Pancreas (tissue), 10 donors: ENCODE results near the gene GRIN2A. TPM values are rescaled to one million over a fixed set of nuclear protein-coding genes. Genes with fewer than 3 reads are reported as not detected.

Experiments
- ATAC-seq, 4 donors: fragments of 200-7000 bp; cut with Tn5 transposase; one replicate each; pipeline versions ENCODE4 v1.8.0 to v1.9.1; 2020; ENCODE audit warnings: mild to moderate bottlenecking in 4 of 4, moderate library complexity in 4 of 4
- DNase-seq, 6 donors: peaks; one replicate each; pipeline ENCODE4 v3.0.0-alpha.2; 2020
- FAIRE-seq: peaks from 2 replicates; lab custom pipeline; 2012; peaks lifted over from hg19 to GRCh38; lab: Jason Lieb, UNC
- H3K27ac ChIP-seq, 4 donors: fragments of 200-600 bp; sonication (generic); 1 replicate in 3 of 4; 2 replicates in 1 of 4; pipeline versions ENCODE4 v1.5.0 to v1.8.0; 2020
- H3K27me3 ChIP-seq, 4 donors: fragments of 200-600 bp; one replicate each; pipeline ENCODE4 v1.8.0; 2021
- H3K36me3 ChIP-seq, 3 donors: fragments of 200-600 bp; sonication (generic) in 1 of 3; one replicate each; pipeline versions ENCODE4 v1.5.0 to v1.8.0; 2020 to 2021
- H3K4me1 ChIP-seq, 3 donors: fragments of 200-600 bp; one replicate each; pipeline ENCODE4 v1.8.0; 2021
- H3K4me3 ChIP-seq, 4 donors: fragments of 200-600 bp; sonication (generic) in 2 of 4; one replicate each; pipeline versions ENCODE4 v1.5.0 to v1.8.0; 2020 to 2021
- H3K9me3 ChIP-seq, 4 donors: fragments of 200-600 bp; one replicate each; pipeline ENCODE4 v1.8.0; 2021
- WGBS, 2 donors: extraction: QIAGEN DNeasy Blood & Tissue Kit; methylation state at CpG; one replicate each; pipeline ENCODE4 v1.1.7; 2013; 5-methylcytosine and 5-hydroxymethylcytosine counted together
- intact Hi-C, 3 donors: fragments of 100-400 bp; cut with DNase I; formaldehyde crosslinking; loops; one replicate each; pipeline versions ENCODE4 v1.11.1 to v1.14.2; 2022
- polyA plus RNA-seq, 2 donors: library from polyadenylated mRNA; stranded (reverse); fragments of 200-250 nt; gene quantifications; one replicate each; pipeline ENCODE4 v1.2.3, GENCODE V29; 2013
- total RNA-seq, 6 donors: library from RNA; stranded (reverse); fragmentation: NEBNext Ultra II Directional in 4 of 6; extraction: Animal tissue kit (Norgen Biotek cat#: 25700) in 4 of 6; gene quantifications; one replicate each; pipeline versions ENCODE4 v1.2.1 to v1.2.4, GENCODE V29; 2021 to 2023
- TF ChIP-seq, protein P1 (sequence below), 4 donors: fragments of 200-600 bp; sonication (generic) in 3 of 4; IDR thresholded peaks; one replicate each; pipeline versions ENCODE4 v1.5.0 to v1.8.0; 2021; ENCODE audit warnings: antibody characterized with exemption in 4 of 4
- donor health status: healthy with polysubstance abuse.
- donor health status: DM: no; HTN: no; CAD: no; lungs with moderate emphysema.
- donor health status: DM: no; HTN: no; CAD: no.
- donor health status: control.
- donor health status: control.
- donor health status: Bipolar disorder and iron deficiency.
- donor health status: DM: yes; HTN: yes; CAD: no.
- donor health status: DM: no; HTN: no; CAD: no.
- donor health status: DM: no; HTN: no; CAD: no.
- donor health status: DM: yes; HTN: yes; CAD: no.

Gene GRIN2A
- total and polyA plus RNA-seq, 8 donors, result 0.09 to 2.2 (median 0.32) TPM

DNA sequence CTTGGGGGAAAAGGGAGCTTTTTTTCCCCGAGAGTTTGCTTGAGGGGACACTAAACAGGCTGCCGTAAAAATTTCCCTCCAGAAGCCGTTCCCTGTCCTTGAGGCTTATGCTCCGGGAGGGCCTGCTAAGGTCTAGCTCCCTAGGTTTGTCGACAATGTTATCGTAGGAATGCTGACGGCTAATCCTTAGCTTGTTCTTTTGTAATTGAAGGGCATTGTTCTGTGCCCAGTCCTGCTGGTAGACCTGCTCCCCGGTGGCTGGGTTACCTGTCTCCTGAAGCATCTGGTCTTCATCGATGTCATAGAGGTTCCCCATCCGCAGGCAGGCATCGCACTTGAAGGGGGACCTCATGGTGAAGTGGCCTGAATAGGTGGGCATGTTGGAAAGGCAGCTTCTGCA is 418.7 kb downstream of the GRIN2A start:
- FAIRE-seq, result no peak

DNA sequence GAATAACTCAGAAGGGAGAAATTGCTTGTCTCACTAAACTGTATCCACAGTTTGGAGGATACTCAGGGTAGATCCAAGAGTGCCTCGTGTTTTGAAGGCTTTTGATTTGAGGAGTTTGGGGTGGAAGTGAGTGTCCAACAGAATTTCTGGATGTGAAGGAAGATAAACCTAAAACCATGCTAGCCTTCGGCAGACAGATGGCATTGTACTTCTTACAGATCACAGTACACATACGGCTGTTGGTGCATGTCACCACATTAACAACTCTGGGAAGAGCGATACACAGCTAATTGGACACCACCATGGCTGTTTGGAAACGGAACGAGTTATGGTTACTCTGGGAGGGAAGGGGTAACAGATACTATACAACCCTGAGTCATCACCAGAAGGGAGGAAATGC is 420.4 kb downstream of the GRIN2A start:
- TF ChIP-seq, protein P1, sequence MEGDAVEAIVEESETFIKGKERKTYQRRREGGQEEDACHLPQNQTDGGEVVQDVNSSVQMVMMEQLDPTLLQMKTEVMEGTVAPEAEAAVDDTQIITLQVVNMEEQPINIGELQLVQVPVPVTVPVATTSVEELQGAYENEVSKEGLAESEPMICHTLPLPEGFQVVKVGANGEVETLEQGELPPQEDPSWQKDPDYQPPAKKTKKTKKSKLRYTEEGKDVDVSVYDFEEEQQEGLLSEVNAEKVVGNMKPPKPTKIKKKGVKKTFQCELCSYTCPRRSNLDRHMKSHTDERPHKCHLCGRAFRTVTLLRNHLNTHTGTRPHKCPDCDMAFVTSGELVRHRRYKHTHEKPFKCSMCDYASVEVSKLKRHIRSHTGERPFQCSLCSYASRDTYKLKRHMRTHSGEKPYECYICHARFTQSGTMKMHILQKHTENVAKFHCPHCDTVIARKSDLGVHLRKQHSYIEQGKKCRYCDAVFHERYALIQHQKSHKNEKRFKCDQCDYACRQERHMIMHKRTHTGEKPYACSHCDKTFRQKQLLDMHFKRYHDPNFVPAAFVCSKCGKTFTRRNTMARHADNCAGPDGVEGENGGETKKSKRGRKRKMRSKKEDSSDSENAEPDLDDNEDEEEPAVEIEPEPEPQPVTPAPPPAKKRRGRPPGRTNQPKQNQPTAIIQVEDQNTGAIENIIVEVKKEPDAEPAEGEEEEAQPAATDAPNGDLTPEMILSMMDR (IDR thresholded peaks at IDR 0.05), result no peak
- WGBS, 2 donors, result 61 to 75% methylated on average over 6 of the region's 6 CpGs

More for the DNA sequence above, 418.7 kb downstream of the GRIN2A start:
- Histone ChIP-seq H3K27ac (no peak overlapping the region), H3K4me3 (no peak overlapping the region), H3K9me3 (no peaks in the 10 kb centered on the region), H3K4me1 (no peaks in the 10 kb centered on the region), H3K36me3 (no peaks in the 10 kb centered on the region), H3K27me3 (no peaks in the 10 kb centered on the region)
- 66 to 70% methylated on average over 11 of the region's 11 CpGs for WGBS, 2 donors
- intact Hi-C loops, result no loop called here
- TF ChIP-seq, protein P1 (IDR thresholded peaks at IDR 0.05), result no peak
- DNase-seq, result no peak
- ATAC-seq, result no peak

DNA sequence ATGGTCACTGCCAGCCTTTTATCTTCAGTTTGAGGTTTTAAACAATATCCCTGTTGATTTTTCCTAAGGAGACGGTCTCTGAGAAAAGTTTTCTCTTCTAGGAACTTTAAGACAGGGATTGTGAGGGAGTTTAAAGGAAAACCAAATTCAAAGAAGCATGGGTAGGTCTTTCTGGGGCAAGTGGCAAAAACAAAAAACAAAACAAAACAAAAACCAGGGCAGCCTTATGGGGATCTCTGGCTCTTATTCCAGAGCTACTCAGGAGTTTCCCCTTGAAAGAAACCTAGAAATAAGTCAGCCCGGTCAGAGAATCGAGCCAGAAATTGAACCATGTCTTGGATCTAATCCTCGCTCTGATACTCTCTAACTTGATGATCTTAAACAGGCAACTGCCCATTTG is 424.5 kb downstream of the GRIN2A start:
- ATAC-seq (no peak), FAIRE-seq (no peak), DNase-seq (no peak)
- no peak overlapping the region for H3K27ac ChIP-seq
- TF ChIP-seq, protein P1 (IDR thresholded peaks at IDR 0.05), result no peak
- intact Hi-C loops, result no loop called here
- no peaks in the 10 kb centered on the region for H3K4me1 ChIP-seq
- no peaks in the 10 kb centered on the region for H3K27me3 ChIP-seq
- 68 to 79% methylated on average over 4 of the region's 4 CpGs for WGBS, 2 donors
- H3K4me3 ChIP-seq, result no peak overlapping the region
- H3K36me3 ChIP-seq, result no peaks in the 10 kb centered on the region
- no peaks in the 10 kb centered on the region for H3K9me3 ChIP-seq

More for the DNA sequence above, 420.4 kb downstream of the GRIN2A start:
- Histone ChIP-seq H3K36me3 (no peaks in the 10 kb centered on the region), H3K9me3 (no peaks in the 10 kb centered on the region), H3K27ac (no peak overlapping the region), H3K27me3 (no peaks in the 10 kb centered on the region), H3K4me3 (no peak overlapping the region), H3K4me1 (no peaks in the 10 kb centered on the region)
- DNase-seq, result no peak
- no peak for FAIRE-seq
- ATAC-seq, result no peak
- intact Hi-C loops, result no loop called here

DNA sequence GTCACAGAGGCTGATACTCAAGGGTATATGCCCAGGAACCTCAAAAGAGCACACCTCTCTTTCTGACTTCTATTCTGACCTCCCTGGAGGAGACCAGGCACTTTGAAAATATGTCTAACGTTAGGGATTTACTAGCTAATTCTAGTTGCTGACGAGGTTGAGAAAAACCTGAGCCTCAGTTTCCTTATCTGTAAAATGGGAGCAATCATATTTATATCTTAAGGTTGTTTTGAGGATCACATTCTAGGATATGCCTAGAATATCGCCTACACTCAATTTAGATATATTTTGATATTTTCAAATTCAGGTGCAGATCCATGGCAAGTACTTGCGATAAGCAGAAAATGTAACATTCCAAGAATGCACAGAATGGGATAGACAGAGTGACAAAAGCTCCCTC is 425.8 kb downstream of the GRIN2A start:
- no peak for DNase-seq
- no peaks in the 10 kb centered on the region for H3K27me3 ChIP-seq
- FAIRE-seq, result no peak
- intact Hi-C loops, result no loop called here
- H3K4me3 ChIP-seq, result no peak overlapping the region
- H3K27ac ChIP-seq, result no peak overlapping the region
- ATAC-seq, result no peak
- H3K36me3 ChIP-seq, result no peaks in the 10 kb centered on the region
- no peaks in the 10 kb centered on the region for H3K9me3 ChIP-seq
- H3K4me1 ChIP-seq, result no peaks in the 10 kb centered on the region
- WGBS, 2 donors, result 66 to 73% methylated on average over 4 of the region's 4 CpGs
- TF ChIP-seq, protein P1 (IDR thresholded peaks at IDR 0.05), result no peak

DNA sequence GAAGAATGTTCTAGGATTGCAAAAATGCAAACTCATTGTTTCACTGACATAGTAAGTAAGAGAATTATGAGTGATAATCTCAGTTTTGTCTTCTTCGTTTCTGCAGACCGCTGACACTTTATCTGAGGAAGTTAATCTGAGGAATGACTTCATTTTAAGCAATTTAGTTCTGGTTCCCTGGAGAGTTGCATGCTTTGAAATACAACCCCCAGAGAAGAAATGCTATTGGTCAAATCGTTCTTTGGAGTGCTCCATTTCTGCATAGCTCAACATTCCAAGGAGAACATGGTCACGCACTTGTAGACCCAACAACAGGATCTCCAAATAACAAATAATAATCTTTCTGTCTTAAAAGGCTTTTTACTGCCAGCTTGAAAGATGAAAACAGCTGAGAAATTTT is 427.1 kb downstream of the GRIN2A start:
- TF ChIP-seq, protein P1 (IDR thresholded peaks at IDR 0.05), result no peak
- intact Hi-C loops, result no loop called here
- FAIRE-seq (no peak), DNase-seq (no peak), ATAC-seq (no peak)
- Histone ChIP-seq H3K4me3 (no peak overlapping the region), H3K27me3 (no peaks in the 10 kb centered on the region), H3K36me3 (no peaks in the 10 kb centered on the region), H3K9me3 (no peaks in the 10 kb centered on the region), H3K4me1 (no peaks in the 10 kb centered on the region), H3K27ac (no peak overlapping the region)
- 59 to 64% methylated on average over 4 of the region's 4 CpGs for WGBS, 2 donors
